SKM-1 (cell line): ENCODE results near the gene SLC7A6.

Source experiments
- DNase-seq: peaks from one replicate; lab custom pipeline; 2025; ENCODE audit not compliant: unreplicated experiment; lab: John Stamatoyannopoulos, UW

The SLC7A6 gene

DNA sequence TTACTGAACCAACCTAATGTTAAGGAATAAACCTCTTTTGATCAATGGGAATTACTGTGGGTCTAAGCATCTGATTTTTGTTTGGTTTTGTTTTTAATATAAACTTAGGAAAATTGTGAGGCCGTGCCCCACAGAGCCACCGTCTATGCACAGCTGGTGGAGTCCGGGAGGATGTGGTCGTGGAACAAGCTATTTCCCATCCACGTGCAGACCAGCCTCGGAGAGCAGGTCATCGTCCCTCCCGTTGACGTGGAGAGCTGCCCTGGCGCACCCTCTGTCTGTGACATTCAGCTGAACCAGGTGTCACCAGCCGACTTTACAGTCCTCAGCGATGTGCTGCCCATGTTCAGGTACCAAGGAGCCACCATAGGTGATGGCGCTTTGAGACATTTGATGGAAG is 74.9 kb downstream of the SLC7A6 start:
- DNase-seq, result no peak

- no peak for DNase-seq
These were observed 78.3 kb downstream of the SLC7A6 start for GRCh38 chr16:68342620-68343019.

DNA sequence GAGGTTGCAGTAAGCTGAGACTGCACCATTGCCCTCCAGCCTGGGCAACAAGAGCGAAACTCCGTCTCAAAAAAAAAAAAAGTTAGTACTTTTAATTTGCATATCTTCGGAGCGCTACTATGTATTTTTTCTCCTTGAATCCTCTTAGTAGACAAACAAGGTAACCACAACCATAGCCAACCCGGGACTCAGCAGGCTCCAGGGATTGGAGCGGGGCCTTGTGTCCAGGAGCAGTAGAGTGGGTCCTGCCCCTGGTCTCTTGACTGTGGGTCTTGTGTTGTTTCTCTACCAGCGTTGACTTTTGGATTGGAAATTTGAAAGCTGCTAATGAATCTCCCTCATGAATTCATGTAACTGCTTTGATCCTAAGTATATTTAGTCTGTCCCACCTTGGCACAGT is 78.8 kb downstream of the SLC7A6 start:
- no peak for DNase-seq

DNA sequence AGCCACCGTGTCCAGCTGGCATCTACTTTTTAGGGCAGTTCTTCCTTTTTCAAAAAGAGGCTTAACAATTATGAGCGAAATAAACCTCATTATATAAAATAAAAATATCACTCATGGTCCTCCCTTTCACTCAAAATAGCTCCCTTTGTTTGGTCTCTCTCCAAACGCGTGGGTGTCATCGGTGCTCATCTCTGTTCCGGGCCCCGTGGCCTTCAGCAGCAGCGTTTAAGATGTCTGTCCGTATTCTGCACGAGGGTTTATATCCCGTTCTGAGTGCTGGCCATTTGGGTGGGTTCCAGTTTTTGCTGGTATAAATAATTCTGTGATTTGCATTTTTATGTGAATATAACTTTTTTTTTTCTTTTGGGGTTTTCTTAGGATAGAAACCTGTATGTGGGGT is 79.9 kb downstream of the SLC7A6 start:
- DNase-seq, result no peak

GRCh38 chr16:68345351-68345810 is 81.1 kb downstream of the SLC7A6 start:
- DNase-seq, result no peak

GRCh38 chr16:68345958-68346635 is 81.8 kb downstream of the SLC7A6 start:
- no peak for DNase-seq

DNA sequence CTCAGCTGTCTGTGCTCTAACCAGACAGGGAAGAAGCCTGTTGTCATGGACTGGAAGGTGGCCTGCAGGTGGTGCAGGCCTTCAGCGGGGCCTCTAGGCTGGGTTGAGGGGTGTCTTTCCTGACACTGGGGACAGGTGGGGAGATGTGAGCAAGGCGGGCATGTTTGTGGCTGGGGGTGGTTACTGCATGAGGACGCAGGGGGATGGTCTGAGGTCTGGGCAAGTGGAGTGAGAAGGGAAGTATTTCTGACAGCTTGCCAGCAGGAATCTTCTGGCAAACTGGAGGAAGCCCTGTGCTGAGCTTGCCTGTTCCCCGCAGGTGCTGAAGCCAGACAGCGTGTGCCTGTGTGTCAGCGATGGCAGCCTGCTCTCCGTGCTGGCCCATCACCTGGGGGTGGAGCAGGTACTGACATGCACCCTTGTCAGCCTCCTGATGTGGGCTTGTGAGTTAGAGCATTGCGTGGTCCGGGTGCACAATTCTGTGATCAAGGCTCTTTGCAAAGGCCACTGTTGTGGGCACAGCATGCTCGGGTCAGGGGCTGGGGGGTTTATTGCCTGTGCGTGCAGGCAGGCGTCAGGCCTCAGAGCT is 82.7 kb downstream of the SLC7A6 start:
- DNase-seq, result no peak

GRCh38 chr16:68347605-68348004 is 83.3 kb downstream of the SLC7A6 start:
- DNase-seq, result no peak

DNA sequence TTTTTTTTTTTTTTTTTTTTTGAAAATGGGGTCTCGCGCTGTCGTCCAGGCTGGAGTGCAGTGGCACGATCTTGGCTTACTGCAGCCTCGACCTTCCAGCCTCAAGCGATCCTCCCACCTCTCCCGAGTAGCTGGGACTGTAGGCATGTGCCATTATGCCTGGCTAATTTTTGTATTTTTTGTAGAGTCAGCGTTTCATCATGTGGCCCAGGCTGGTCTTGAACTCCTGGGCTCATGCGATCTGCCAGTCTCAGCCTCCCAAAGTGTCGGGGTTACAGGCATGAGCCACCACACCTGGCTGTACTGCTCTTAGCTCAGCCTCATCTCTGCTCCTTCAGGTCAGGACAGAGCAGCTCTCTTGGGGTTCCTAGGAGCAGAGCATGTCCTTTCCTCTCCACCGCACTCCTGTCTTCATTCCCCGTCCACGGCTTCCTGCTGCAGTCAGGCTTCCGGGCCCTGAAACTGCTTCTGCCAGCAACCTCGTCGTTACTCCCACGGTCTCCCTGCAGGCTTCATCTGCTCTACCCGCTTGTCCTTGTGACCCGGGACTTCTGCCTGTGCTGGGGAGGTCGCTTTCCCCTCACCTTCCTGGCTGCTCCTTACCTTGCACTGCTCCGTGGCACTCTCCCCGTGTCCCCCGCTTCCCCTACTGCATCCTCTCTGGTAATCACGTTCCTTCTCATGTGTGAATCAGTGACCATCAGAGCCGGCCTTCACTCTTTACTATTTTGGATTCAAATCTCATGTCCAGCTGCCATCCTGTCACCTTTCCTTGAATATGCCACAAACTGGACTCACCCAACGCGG is 84.5 kb downstream of the SLC7A6 start:
- DNase-seq, result no peak

DNA sequence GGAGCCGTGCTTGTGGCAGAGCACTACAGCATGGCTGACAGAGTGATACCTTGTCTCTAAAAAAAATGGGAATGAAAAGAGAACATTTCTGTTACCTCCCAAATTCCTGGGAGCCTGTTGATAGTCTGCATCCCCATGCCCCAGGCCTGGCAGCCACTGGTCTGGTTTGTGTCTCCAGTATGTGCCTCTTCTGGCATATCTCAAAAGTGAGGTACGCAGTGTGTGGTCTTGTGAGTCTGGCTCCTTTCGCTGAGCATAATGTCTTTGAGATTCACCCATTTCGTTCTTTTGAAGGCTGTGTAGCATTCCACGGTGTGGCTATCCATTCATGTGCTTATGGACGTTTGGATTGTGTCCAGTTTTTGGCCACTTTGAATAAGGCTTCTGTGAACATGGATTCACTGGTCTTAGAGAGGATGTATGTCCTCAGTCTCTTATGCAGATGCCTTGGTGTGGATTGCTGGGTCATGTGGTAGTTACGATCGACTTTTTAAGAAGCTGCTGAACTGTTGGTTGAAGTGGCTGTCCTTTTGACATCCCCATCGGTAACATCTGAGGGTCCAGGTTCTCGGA is 85.6 kb downstream of the SLC7A6 start:
- DNase-seq, result no peak

DNA sequence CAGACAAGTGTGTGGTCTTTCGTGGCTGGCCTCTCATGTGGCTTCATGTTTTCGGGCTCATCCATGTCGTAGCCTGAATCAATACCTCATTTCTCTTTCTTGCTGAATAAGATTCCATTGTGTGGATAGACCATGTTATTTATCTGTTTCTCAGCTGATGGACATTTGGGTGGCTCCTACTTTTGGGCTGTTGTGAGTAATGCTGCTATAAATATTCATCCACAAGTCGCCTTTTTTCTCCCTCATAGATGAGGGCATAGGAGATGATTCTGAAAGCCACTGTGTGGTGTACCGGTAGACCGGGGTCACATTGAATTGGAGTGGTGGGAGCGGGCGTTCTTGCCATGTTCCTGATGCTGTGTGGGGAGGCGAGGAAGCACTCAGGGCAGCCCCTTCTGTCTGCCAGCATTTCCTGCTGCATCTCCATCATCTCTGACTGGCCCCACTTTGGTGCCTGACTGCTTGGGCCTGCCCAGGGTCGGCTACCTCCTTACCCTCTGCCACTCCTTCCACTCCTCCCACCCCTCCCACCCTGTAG is 86.6 kb downstream of the SLC7A6 start:
- DNase-seq, result no peak
